Measurements from ENCODE around the gene TCF3.
A peak's percentile ranks its signal among the peaks of the same experiment; 100 is the strongest.

DNA sequence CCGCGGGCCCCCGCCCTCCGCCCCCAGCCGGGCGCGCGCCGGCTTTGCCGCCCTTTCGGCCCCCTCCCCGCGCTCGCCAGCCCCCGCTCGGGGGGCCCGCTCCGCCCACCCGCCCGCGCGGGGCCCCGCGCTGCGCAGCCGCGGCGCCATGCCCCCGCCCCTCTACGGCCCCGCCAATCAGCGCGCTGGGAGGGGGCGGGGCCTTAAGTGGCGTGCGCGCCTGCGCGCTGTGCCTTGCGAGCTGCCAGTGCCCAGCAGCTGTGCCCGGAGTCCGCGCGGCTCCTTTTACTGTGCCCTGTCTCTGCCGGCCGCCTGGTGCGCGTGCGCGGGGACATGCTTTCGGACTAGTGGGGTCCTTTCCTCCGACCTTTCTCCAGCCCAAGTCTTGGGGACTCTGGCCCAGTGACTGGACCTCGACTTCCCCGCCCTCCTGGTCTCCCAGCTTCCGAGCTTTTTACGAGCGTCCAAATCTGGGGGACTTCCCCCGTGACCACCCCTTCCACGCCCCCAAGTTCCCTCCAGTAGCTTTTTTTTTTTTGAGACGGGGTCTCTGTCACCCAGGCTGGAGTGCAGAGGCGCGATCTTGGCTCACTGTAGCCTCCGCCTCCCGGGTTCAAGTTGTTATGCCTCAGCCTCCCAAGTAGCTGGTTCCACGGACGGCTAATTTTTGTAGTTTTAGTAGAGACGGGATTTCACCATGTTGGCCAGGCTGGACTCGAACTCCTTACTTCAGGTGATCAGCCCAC, 59.5 kb downstream of the TCF3 start, which contains the start of gene MBD3:
- TF ChIP-seq, protein P1, sequence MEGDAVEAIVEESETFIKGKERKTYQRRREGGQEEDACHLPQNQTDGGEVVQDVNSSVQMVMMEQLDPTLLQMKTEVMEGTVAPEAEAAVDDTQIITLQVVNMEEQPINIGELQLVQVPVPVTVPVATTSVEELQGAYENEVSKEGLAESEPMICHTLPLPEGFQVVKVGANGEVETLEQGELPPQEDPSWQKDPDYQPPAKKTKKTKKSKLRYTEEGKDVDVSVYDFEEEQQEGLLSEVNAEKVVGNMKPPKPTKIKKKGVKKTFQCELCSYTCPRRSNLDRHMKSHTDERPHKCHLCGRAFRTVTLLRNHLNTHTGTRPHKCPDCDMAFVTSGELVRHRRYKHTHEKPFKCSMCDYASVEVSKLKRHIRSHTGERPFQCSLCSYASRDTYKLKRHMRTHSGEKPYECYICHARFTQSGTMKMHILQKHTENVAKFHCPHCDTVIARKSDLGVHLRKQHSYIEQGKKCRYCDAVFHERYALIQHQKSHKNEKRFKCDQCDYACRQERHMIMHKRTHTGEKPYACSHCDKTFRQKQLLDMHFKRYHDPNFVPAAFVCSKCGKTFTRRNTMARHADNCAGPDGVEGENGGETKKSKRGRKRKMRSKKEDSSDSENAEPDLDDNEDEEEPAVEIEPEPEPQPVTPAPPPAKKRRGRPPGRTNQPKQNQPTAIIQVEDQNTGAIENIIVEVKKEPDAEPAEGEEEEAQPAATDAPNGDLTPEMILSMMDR (IDR thresholded peaks at IDR 0.05), result peak in 3 of 4 experiments; percentile 10 to 47 (median 39)
- TF ChIP-seq POLR2A (IDR thresholded peaks at IDR 0.05), result no peak
- TF ChIP-seq EP300 (IDR thresholded peaks at IDR 0.05), result no peak
